Colon (tissue), 2 donors: Measurements from ENCODE around the gene ZNF727.
"Not testable (repeated sequence)": the region's sequence is repeated elsewhere in the genome, so short reads cannot be mapped to it uniquely, and the experiment has no call there.

Source experiments
- FAIRE-seq: peaks from 2 replicates; lab custom pipeline; 2012; peaks lifted over from hg19 to GRCh38; lab: Jason Lieb, UNC
- donor health status: control.
- donor health status: control.

The ZNF727 gene

GRCh38 chr7:64045301-64046040, at the start of gene ZNF727:
Gene ZNF727 (plus strand): TSS chr7:64045434. CDS start chr7:64045622, 188 bp downstream.
- no peak for FAIRE-seq

DNA sequence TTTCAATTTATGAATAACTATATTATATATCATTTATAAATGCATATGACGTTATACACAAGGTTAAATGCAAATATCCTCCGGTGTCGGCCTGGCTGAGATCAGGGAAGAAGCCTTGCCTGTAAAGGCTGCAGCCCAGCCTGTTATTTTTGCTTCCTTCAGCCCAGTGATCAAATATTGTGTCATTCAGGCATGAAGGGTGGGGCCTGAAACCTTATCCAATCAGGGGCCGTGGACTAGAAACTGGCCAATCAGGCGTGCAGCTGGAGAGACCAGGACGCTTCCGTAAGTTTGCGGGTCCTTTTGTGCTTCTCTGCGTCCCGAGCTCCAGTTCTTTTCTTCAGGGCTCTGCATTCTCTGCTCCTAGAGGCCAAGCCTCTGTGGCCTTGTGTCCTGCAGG, 46.7 kb upstream of the ZNF727 start, which contains the start of gene ZNF722:
ZNF722 (plus strand) TSS at position 301 of the 400 bp plus-strand sequence. CDS start 113 bp downstream, outside the sequence.
- FAIRE-seq = no peak

- FAIRE-seq = not testable (repeated sequence)
Observed at GRCh38 chr7:64015496-64015895, 29.7 kb upstream of the ZNF727 start.

- FAIRE-seq = no peak
Observed at GRCh38 chr7:64035388-64035787, 9.8 kb upstream of the ZNF727 start.

DNA sequence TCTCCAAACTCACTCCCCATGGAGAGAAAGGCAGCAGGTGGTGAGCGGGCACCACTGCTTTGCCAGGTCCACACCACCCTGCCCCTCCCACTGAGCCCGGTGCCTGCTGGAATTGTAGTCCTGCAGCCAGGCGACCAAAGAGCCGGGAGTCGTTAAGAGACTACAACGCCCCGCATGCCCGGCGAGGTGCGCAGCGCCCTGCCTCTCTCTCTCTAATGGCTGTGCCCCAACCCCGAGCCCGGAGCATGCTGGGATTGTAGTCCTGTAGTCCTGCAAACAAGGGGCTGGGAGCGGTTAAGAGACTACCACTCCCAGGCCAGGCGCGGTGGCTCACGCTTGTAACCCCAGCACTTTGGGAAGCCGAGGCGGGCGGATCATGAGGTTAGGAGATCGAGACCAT, 8.1 kb upstream of the ZNF727 start:
- FAIRE-seq = no peak

- FAIRE-seq = no peak
Observed at GRCh38 chr7:64046041-64046389, 781 bp downstream of the ZNF727 start.

DNA sequence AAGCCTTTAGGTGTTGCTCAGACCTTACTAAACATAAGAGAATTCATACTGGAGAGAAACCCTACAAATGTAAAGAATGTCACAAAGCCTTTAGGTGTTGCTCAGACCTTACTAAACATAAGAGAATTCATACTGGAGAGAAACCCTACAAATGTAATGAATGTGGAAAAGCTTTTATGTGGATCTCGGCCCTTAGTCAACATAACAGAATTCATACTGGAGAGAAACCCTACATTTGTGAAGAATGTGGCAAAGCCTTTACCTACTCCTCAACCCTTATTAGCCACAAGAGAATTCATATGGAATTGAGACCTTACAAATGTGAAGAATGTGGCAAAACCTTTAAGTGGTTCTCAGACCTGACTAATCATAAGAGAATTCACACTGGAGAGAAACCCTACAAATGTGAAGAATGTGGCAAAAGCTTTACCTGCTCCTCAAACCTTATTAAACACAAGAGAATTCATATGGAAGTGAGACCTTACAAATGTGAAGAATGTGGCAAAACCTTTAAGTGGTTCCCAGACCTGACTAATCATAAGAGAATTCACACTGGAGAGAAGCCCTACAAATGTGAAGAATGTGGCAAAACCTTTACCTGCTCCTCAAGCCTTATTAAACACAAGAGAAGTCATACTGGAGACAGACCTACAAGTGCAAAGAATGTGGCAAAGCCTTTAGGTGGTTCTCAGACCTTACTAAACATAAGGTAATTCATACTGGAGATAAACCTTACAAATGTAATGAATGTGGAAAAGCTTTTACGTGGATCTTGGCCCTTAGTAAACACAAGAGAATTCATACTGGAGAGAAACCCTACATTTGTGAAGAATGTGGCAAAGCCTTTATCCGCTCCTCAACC, 32.8 kb downstream of the ZNF727 start:
- FAIRE-seq = not testable (repeated sequence)

GRCh38 chr7:64078699-64078994, 33.4 kb downstream of the ZNF727 start:
- no peak for FAIRE-seq

GRCh38 chr7:64087501-64087900, 42.3 kb downstream of the ZNF727 start:
- no peak for FAIRE-seq

DNA sequence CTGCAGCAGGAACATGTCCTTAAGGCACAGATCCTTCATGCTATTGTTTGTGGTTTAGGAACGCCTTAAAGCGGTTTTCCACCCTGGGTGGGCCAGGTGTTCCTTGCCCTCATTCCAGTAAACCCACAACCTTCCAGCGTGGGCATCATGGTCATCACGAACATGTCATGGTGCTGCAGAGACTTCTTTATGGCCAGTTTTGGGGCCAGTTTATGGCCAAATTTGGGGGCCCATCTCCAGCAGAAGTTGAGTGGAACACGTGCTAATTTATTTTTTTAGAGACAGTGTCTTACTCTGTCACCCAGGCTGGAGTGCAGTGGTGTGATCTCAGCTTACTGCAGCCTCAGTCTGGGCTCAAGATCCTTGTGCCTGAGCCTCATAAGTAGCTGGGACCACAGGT, 43.6 kb downstream of the ZNF727 start:
- FAIRE-seq = not testable (repeated sequence)
